ENCODE data around the gene TNNT3. TPM values are rescaled to one million over a fixed set of nuclear protein-coding genes. Genes with fewer than 3 reads are reported as not detected.

Gene TNNT3
- total RNA-seq, 4 donors from 2014 or later = 4.6 to 21.3 (median 14.4) TPM

- TF ChIP-seq CTCF (IDR thresholded peaks at IDR 0.05) = no peak
- ATAC-seq (ENCODE audit: low FRiP score) (no peak), DNase-seq (ENCODE audit: low spot score) (no peak)
Measured at GRCh38 chr11:1909524-1909923, 10.0 kb upstream of the TNNT3 start.

- DNase-seq (ENCODE audit: low spot score) = no peak
- ATAC-seq (ENCODE audit: low FRiP score) = no peak
- TF ChIP-seq CTCF (IDR thresholded peaks at IDR 0.05) = no peak
Measured at GRCh38 chr11:1912289-1912878, 7.1 kb upstream of the TNNT3 start.

GRCh38 chr11:1913271-1914060 lies 6.0 kb upstream of the TNNT3 start:
- DNase-seq (ENCODE audit: low spot score) (no peak), ATAC-seq (ENCODE audit: low FRiP score) (no peak)
- no peak for TF ChIP-seq CTCF (IDR thresholded peaks at IDR 0.05)

- ATAC-seq (ENCODE audit: low FRiP score) (no peak), DNase-seq (ENCODE audit: low spot score) (no peak)
- no peak for TF ChIP-seq CTCF (IDR thresholded peaks at IDR 0.05)
Measured at GRCh38 chr11:1915795-1916131, 3.7 kb upstream of the TNNT3 start.

- no peak for TF ChIP-seq CTCF (IDR thresholded peaks at IDR 0.05)
- no peak for DNase-seq (ENCODE audit: low spot score)
Measured at GRCh38 chr11:1916132-1916985, 3.1 kb upstream of the TNNT3 start.

GRCh38 chr11:1916986-1917522 lies 2.4 kb upstream of the TNNT3 start:
- TF ChIP-seq CTCF (IDR thresholded peaks at IDR 0.05) = no peak
- ATAC-seq (ENCODE audit: low FRiP score) = no peak
- DNase-seq (ENCODE audit: low spot score) = no peak

More at GRCh38 chr11:1916132-1916985, 3.1 kb upstream of the TNNT3 start:
- ATAC-seq (ENCODE audit: low FRiP score) = no peak

All from omental fat pad (tissue), 4 donors.